Mesendoderm (in vitro differentiated cells): Measurements from ENCODE around the gene CHRNA4.

Source experiments
- DNase-seq: peaks from one replicate; pipeline ENCODE4 v3.0.0; 2013
- H2AK5ac ChIP-seq: 2 replicates; pipeline ENCODE4 v1.6.1; 2013; ENCODE audit warnings: low read length, inconsistent platforms
- H2BK120ac ChIP-seq: 2 replicates; pipeline ENCODE4 v1.6.1; 2013; ENCODE audit warnings: low read depth, mild to moderate bottlenecking, low read length, moderate library complexity, mixed read lengths
- H2BK15ac ChIP-seq: replicated peaks from 2 replicates; pipeline ENCODE4 v1.6.1; 2013; ENCODE audit warnings: low read depth, mild to moderate bottlenecking, moderate library complexity
- H2BK5ac ChIP-seq: 2 replicates; pipeline ENCODE4 v1.6.1; 2013; ENCODE audit warnings: low read length, inconsistent platforms
- H3K18ac ChIP-seq: 2 replicates; pipeline ENCODE4 v1.6.1; 2013; ENCODE audit warnings: mild to moderate bottlenecking, low read length, mixed read lengths
- H3K23ac ChIP-seq: one replicate; pipeline ENCODE4 v1.6.1; 2013; ENCODE audit warnings: low read length
- H3K27ac ChIP-seq: 2 replicates; pipeline ENCODE4 v1.5.1; 2013; ENCODE audit warnings: low read depth, mild to moderate bottlenecking, inconsistent platforms, low read length, moderate library complexity
- H3K27me3 ChIP-seq: 2 replicates; pipeline ENCODE4 v1.6.1; 2013; ENCODE audit warnings: low read length, control low read depth, mild to moderate bottlenecking, inconsistent platforms; ENCODE audit not compliant: insufficient read depth, poor library complexity
- H3K36me3 ChIP-seq: 2 replicates; pipeline ENCODE4 v1.6.1; 2013; ENCODE audit warnings: low read length, inconsistent platforms; ENCODE audit not compliant: control insufficient read depth, insufficient read depth
- H3K4ac ChIP-seq: one replicate; pipeline ENCODE4 v1.6.1; 2013; ENCODE audit warnings: low read depth, mild to moderate bottlenecking, low read length, moderate library complexity
- H3K4me1 ChIP-seq: 2 replicates; pipeline ENCODE4 v1.6.1; 2013; ENCODE audit warnings: low read depth, low read length, inconsistent platforms; ENCODE audit not compliant: control insufficient read depth
- H3K4me2 ChIP-seq: 2 replicates; pipeline ENCODE4 v1.6.1; 2013; ENCODE audit warnings: low read length
- H3K4me3 ChIP-seq: 2 replicates; pipeline ENCODE4 v1.5.1; 2013; ENCODE audit warnings: mild to moderate bottlenecking, low read length
- H3K56ac ChIP-seq: one replicate; pipeline ENCODE4 v1.6.1; 2013; ENCODE audit warnings: low read length
- H3K79me1 ChIP-seq: 2 replicates; pipeline ENCODE4 v1.6.1; 2013; ENCODE audit warnings: low read length, inconsistent platforms
- H3K79me2 ChIP-seq: 2 replicates; pipeline ENCODE4 v1.6.1; 2013; ENCODE audit warnings: mild to moderate bottlenecking, low read length; ENCODE audit not compliant: control insufficient read depth, insufficient read depth
- H3K9ac ChIP-seq: 2 replicates; pipeline ENCODE4 v1.6.1; 2013; ENCODE audit warnings: low read length, inconsistent platforms
- H4K5ac ChIP-seq: one replicate; pipeline ENCODE4 v1.6.1; 2013; ENCODE audit warnings: low read length
- H4K8ac ChIP-seq: one replicate; pipeline ENCODE4 v1.6.1; 2013; ENCODE audit warnings: low read depth, mild to moderate bottlenecking, control low read depth, low read length, moderate library complexity
- whole genome bisulfite sequencing: extraction: QIAGEN DNeasy Blood & Tissue Kit; methylation state at CpG from one replicate; pipeline ENCODE4 v1.1.7; 2013; ENCODE audit warnings: low lambda C conversion rate, missing lambda C conversion rate; ENCODE audit not compliant: insufficient coverage; ENCODE audit errors: extremely low coverage; 5-methylcytosine and 5-hydroxymethylcytosine counted together

The CHRNA4 gene

DNA sequence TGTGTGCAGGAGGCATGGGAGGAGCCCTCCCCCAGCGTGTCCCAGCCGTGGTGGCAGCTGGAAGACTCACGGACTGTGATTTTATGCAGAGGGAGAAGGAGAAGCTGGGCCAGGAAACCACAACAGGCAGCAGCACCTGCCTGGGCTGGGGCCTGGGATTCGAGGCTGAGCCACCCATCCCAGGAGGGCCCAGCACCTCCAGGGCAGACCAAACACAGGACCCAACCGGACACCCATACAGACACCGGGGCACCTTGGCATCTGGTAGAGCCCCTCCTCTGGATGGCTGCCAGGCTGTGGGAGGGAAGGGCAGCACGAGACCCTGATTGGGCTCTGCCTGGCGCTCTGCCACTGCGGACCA, 41.7 kb upstream of the CHRNA4 start:
- no peak for DNase-seq
- H3K27me3 ChIP-seq = no peaks in the 10 kb centered on the region
- no peak overlapping the region for H3K9ac ChIP-seq
- H3K18ac ChIP-seq = no peak overlapping the region
- no peak overlapping the region for H3K27ac ChIP-seq
- H3K56ac ChIP-seq = no peak overlapping the region
- H3K79me2 ChIP-seq = no peaks in the 10 kb centered on the region
- no peaks in the 10 kb centered on the region for H3K4me1 ChIP-seq
- no peak overlapping the region for H4K5ac ChIP-seq
- no peak overlapping the region for H3K4me2 ChIP-seq
- no peak overlapping the region for H2AK5ac ChIP-seq
- H3K4ac ChIP-seq = no peak overlapping the region
- H2BK120ac ChIP-seq = no peak overlapping the region
- H2BK15ac ChIP-seq = no peak overlapping the region
- H4K8ac ChIP-seq = no peak overlapping the region
- no peaks in the 10 kb centered on the region for H3K79me1 ChIP-seq
- H3K36me3 ChIP-seq = no peaks in the 10 kb centered on the region
- H2BK5ac ChIP-seq = no peak overlapping the region
- H3K23ac ChIP-seq = no peak overlapping the region
- no CpG with 5 or more reads among the region's 9 CpGs for WGBS
- no peak overlapping the region for H3K4me3 ChIP-seq

DNA sequence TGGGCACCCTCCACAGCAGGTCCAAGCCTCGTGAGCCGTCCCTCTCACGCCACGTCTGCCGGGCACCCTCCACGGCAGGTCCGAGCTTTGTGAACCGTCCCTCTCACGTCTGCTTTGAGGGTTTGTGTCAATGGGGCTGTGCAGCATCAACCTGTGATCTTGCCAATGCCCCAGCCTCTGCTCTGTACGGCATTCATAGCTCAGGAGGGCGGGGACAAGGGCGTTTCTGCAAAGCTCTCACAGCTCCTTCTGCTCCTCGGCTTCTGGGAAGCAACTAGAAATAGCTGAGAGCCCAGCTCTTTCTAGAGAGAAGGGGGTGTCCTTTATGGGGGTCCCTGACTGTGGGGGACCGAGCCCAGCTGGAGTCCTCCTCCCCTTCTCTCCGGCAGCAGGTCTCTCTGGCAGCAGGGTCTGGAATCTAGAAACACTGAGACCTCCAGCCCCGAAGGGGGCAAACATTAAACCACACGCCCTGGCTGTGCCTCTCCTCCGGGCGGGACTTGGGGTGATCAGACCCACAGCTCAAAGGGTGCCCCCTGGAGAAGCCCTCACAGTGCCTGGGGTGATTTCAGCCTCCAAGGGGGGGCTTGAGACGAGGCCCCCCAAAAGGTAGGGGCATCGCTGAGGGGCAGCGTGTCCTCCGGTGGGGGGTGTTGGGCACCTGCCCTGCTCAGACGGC, 41.2 kb upstream of the CHRNA4 start:
- H2BK15ac ChIP-seq = no peak overlapping the region
- H3K23ac ChIP-seq = no peak overlapping the region
- no peak overlapping the region for H3K9ac ChIP-seq
- H3K79me2 ChIP-seq = no peaks in the 10 kb centered on the region
- DNase-seq = no peak
- no peak overlapping the region for H4K8ac ChIP-seq
- H2AK5ac ChIP-seq = no peak overlapping the region
- H3K4me1 ChIP-seq = no peaks in the 10 kb centered on the region
- H3K18ac ChIP-seq = no peak overlapping the region
- no peaks in the 10 kb centered on the region for H3K27me3 ChIP-seq
- H3K36me3 ChIP-seq = no peaks in the 10 kb centered on the region
- no CpG with 5 or more reads among the region's 24 CpGs for WGBS
- no peak overlapping the region for H3K56ac ChIP-seq
- H2BK120ac ChIP-seq = no peak overlapping the region
- no peak overlapping the region for H3K27ac ChIP-seq
- H3K4ac ChIP-seq = no peak overlapping the region
- no peak overlapping the region for H2BK5ac ChIP-seq
- no peak overlapping the region for H3K4me3 ChIP-seq
- H4K5ac ChIP-seq = no peak overlapping the region
- H3K79me1 ChIP-seq = no peaks in the 10 kb centered on the region
- no peak overlapping the region for H3K4me2 ChIP-seq

DNA sequence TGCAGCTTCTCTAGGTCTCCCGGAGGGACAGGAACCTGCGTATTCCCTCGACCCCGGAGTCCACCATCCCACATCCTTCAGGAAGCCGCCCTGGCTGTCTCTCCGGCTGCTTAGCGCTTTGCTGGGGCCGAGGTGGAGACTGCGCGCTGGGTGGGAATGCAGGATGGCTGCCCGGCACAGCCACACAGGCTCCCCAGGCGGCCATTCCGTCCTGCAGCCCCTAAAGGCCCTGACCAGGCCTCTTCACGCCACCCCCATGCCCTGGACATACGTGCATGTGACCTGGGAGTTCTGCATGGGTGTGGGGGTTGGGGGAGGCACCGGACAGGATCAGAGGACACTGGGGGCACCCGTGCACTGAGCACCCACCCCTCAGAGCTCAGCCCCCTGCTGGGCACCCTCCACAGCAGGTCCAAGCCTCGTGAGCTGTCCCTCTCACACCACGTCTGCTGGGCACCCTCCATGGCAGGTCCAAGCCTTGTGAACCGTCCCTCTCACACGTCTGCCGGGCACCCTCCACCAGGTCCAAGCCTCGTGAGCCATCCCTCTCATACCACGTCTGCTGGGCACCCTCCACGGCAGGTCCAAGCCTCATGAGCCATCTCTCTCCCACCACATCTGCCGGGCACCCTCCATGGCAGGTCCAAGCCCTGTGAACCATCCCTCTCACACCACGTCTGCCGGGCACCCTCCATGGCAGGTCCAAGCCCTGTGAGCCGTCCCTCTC, 40.4 kb upstream of the CHRNA4 start:
- no peak overlapping the region for H3K4me3 ChIP-seq
- H3K56ac ChIP-seq = no peak overlapping the region
- no peak overlapping the region for H3K9ac ChIP-seq
- H3K36me3 ChIP-seq = no peaks in the 10 kb centered on the region
- no peak overlapping the region for H4K5ac ChIP-seq
- no peaks in the 10 kb centered on the region for H3K27me3 ChIP-seq
- H3K4me1 ChIP-seq = no peaks in the 10 kb centered on the region
- H3K18ac ChIP-seq = no peak overlapping the region
- no peak for DNase-seq
- no peak overlapping the region for H2BK120ac ChIP-seq
- no peak overlapping the region for H3K27ac ChIP-seq
- H4K8ac ChIP-seq = no peak overlapping the region
- H3K4me2 ChIP-seq = no peak overlapping the region
- H3K79me1 ChIP-seq = no peaks in the 10 kb centered on the region
- H3K4ac ChIP-seq = no peak overlapping the region
- H2AK5ac ChIP-seq = no peak overlapping the region
- no peak overlapping the region for H3K23ac ChIP-seq
- H2BK15ac ChIP-seq = no peak overlapping the region
- no CpG with 5 or more reads among the region's 29 CpGs for WGBS
- no peaks in the 10 kb centered on the region for H3K79me2 ChIP-seq
- no peak overlapping the region for H2BK5ac ChIP-seq

DNA sequence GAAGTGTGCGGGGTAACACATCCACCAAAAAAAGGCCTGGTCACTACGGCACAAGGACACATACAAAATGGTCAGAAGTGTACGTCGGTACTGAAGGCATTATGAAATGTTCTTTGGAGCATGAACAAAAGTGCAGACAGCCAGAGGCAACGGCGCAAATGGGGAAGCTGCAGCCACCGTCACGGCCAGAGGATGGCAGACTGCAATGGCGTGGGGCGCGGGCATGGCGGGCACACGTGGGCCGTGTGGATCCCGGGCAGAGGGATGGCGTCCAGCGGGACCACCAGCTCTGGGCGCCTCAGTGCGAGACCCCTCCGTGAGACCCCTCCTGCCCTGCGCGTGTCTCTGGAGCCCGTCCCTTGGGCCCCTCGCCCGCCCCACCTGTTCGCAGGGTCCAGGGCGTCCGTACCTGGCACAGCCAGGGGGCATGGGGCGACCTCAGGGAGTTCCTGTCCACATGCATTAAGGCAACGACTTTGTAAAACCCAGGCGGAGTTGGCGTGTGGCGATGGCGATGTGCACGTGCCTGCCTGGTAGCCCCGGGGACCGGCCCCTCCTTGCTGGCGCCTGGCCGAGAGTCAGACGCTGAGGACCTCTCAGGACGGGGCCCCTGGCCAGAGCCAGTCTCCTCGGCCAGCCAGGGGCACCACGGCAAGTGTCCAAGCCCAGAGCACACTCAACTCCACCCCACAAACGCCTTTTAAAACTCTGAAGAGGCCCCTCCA, 39.5 kb upstream of the CHRNA4 start:
- no peak overlapping the region for H3K56ac ChIP-seq
- no peak overlapping the region for H3K27ac ChIP-seq
- H3K18ac ChIP-seq = no peak overlapping the region
- no peak for DNase-seq
- H3K36me3 ChIP-seq = no peaks in the 10 kb centered on the region
- H3K79me1 ChIP-seq = no peaks in the 10 kb centered on the region
- H2BK5ac ChIP-seq = no peak overlapping the region
- no peak overlapping the region for H2BK120ac ChIP-seq
- H4K5ac ChIP-seq = no peak overlapping the region
- H3K79me2 ChIP-seq = no peaks in the 10 kb centered on the region
- H3K4me3 ChIP-seq = no peak overlapping the region
- no peaks in the 10 kb centered on the region for H3K27me3 ChIP-seq
- H4K8ac ChIP-seq = no peak overlapping the region
- H3K4me1 ChIP-seq = no peaks in the 10 kb centered on the region
- H3K4me2 ChIP-seq = no peak overlapping the region
- no peak overlapping the region for H3K4ac ChIP-seq
- no peak overlapping the region for H3K9ac ChIP-seq
- no peak overlapping the region for H3K23ac ChIP-seq
- H2AK5ac ChIP-seq = no peak overlapping the region
- no CpG with 5 or more reads among the region's 44 CpGs for WGBS
- no peak overlapping the region for H2BK15ac ChIP-seq

DNA sequence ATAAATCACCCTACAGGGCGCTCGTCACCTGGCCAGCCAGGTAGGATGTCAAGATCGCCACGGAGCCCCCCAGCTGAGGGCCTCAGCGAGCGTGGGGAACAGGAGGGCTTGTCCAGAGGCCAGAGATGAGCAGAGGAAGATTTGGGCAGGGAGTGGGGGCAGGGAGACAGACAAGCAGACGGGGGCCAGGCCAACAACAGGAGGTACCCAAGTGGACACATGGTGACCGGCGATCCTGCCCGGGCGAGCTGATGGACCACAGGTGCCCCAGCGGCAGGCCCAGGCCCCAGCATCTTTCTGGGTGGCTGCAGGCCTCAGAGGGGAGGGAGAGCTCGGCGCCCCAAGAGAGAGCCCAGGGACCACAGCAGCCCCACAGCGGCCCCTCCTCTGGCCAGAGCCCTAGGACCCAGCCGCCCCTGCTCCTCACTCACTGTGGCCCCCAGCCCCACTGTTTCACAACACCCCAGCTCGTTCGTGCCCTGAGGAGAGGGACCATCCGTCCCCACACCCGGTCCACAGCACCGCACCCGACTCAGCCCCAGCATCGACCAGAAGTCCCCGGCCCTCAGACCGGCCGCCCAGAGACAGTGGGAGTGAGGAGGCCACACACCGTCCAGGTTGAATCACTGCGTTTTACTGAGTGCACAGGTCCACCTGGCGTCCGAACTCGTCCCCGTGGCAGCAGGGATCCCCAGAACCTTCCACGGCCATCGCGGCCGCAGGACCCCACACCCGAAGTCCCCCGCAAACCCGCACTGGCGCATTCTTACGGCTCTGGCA, 38.6 kb upstream of the CHRNA4 start:
- H2BK15ac ChIP-seq = no peak overlapping the region
- H2BK5ac ChIP-seq = no peak overlapping the region
- no peak overlapping the region for H3K4me2 ChIP-seq
- no peak overlapping the region for H3K27ac ChIP-seq
- H3K23ac ChIP-seq = no peak overlapping the region
- no peak overlapping the region for H3K9ac ChIP-seq
- H3K79me2 ChIP-seq = no peaks in the 10 kb centered on the region
- H3K36me3 ChIP-seq = no peaks in the 10 kb centered on the region
- no peak overlapping the region for H3K4me3 ChIP-seq
- no peak overlapping the region for H3K18ac ChIP-seq
- H3K4me1 ChIP-seq = no peaks in the 10 kb centered on the region
- no peak overlapping the region for H2BK120ac ChIP-seq
- no CpG with 5 or more reads among the region's 41 CpGs for WGBS
- H4K8ac ChIP-seq = no peak overlapping the region
- H3K4ac ChIP-seq = no peak overlapping the region
- H3K56ac ChIP-seq = no peak overlapping the region
- no peak overlapping the region for H2AK5ac ChIP-seq
- H3K27me3 ChIP-seq = no peaks in the 10 kb centered on the region
- DNase-seq = no peak
- H3K79me1 ChIP-seq = no peaks in the 10 kb centered on the region
- no peak overlapping the region for H4K5ac ChIP-seq
